Measurements from ENCODE around the gene ZNF217.
A peak's percentile ranks its signal among the peaks of the same experiment; 100 is the strongest.
"Not testable (repeated sequence)": the region's sequence is repeated elsewhere in the genome, so short reads cannot be mapped to it uniquely, and the experiment has no call there.

ZNF217 gene

GRCh38 chr20:53593466-53594007 is at the start of gene ZNF217:
Gene ZNF217, minus strand, starts transcription at chr20:53593839. Its CDS starts 11,013 bp downstream, at chr20:53582826.
- peak within 1 kb of the TSS; percentile 81 for H3K4me3 ChIP-seq (ENCODE audit: control insufficient read depth, low read depth, low read length)
- DNase-seq (ENCODE audit: low read depth), result not testable (repeated sequence)

GRCh38 chr20:53643031-53643832 is 49.6 kb upstream of the ZNF217 start:
- no peak overlapping the region for H3K4me3 ChIP-seq (ENCODE audit: control insufficient read depth, low read depth, low read length)
- no peak for DNase-seq (ENCODE audit: low read depth)
- TF ChIP-seq CTCF (IDR thresholded peaks at IDR 0.05; ENCODE audit: control insufficient read depth, insufficient read depth, low read depth, low read length, missing control alignments), result no peak

- DNase-seq (ENCODE audit: low read depth), result no peak
- TF ChIP-seq CTCF (IDR thresholded peaks at IDR 0.05; ENCODE audit: control insufficient read depth, insufficient read depth, low read depth, low read length, missing control alignments), result no peak
- no peak overlapping the region for H3K4me3 ChIP-seq (ENCODE audit: control insufficient read depth, low read depth, low read length)
These were observed 48.8 kb upstream of the ZNF217 start for GRCh38 chr20:53642196-53643030.

- H3K4me3 ChIP-seq (ENCODE audit: control insufficient read depth, low read depth, low read length), result no peak overlapping the region
- no peak for TF ChIP-seq CTCF (IDR thresholded peaks at IDR 0.05; ENCODE audit: control insufficient read depth, insufficient read depth, low read depth, low read length, missing control alignments)
- no peak for DNase-seq (ENCODE audit: low read depth)
These were observed 46.2 kb upstream of the ZNF217 start for GRCh38 chr20:53639647-53640440.

- no peak overlapping the region for H3K4me3 ChIP-seq (ENCODE audit: control insufficient read depth, low read depth, low read length)
- no peak for DNase-seq (ENCODE audit: low read depth)
- TF ChIP-seq CTCF (IDR thresholded peaks at IDR 0.05; ENCODE audit: control insufficient read depth, insufficient read depth, low read depth, low read length, missing control alignments), result no peak
These were observed 45.5 kb upstream of the ZNF217 start for GRCh38 chr20:53639128-53639527.

- DNase-seq (ENCODE audit: low read depth); H3K4me3 ChIP-seq (ENCODE audit: control insufficient read depth, low read depth, low read length): not testable (repeated sequence)
These were observed 43.7 kb upstream of the ZNF217 start for GRCh38 chr20:53637310-53637709.

GRCh38 chr20:53636540-53637097 is 43.0 kb upstream of the ZNF217 start:
- no peak for TF ChIP-seq CTCF (IDR thresholded peaks at IDR 0.05; ENCODE audit: control insufficient read depth, insufficient read depth, low read depth, low read length, missing control alignments)
- no peak for DNase-seq (ENCODE audit: low read depth)
- no peak overlapping the region for H3K4me3 ChIP-seq (ENCODE audit: control insufficient read depth, low read depth, low read length)

All from AG09309 (cell line).